HepG2 (cell line): ENCODE results near the gene TMEM176A. TPM values are rescaled to one million over a fixed set of nuclear protein-coding genes. Genes with fewer than 3 reads are reported as not detected.

ENCODE experiments used
- ATAC-seq: fragments of 200-7000 bp; cut with Tn5 transposase; 3 replicates; pipeline ENCODE4 v1.9.1; 2020; ENCODE audit warnings: mild to moderate bottlenecking, moderate library complexity
- BruUV-seq: library from RNA; stranded (reverse); fragments of 400-500 nt; replicated peaks from 2 replicates; lab custom pipeline; 2021; lab: Mats Ljungman, UMichigan
- CTCF ChIA-PET: fragments of 300-600 bp; formaldehyde crosslinking; extraction: SDS; loops from one replicate; lab custom pipeline; 2021; ENCODE audit warnings: low total read pairs, inconsistent platforms, low intra/inter-chr PET ratio; lab: Yijun Ruan, JAX
- POLR2A ChIA-PET: fragments of 350-600 bp; sonication (Branson Sonifier 250); formaldehyde crosslinking; loops from one replicate; lab custom pipeline; 2020; ENCODE audit warnings: antibody characterized with exemption, inconsistent platforms; lab: Yijun Ruan, JAX
- DNase-seq: peaks from one replicate; pipeline ENCODE4 v3.0.0-alpha.2; 2015; ENCODE audit warnings: low spot score
- FAIRE-seq: peaks from 3 replicates; lab custom pipeline; 2011; peaks lifted over from hg19 to GRCh38; lab: Jason Lieb, UNC
- H2AFZ ChIP-seq: one replicate; pipeline ENCODE4 v1.6.1; 2011; ENCODE audit warnings: low read length, inconsistent platforms
- H3K27ac ChIP-seq: fragments of 300-600 bp; 3 replicates; pipeline ENCODE4 v1.8.0; 2011; ENCODE audit warnings: mixed run types, mild to moderate bottlenecking, mixed read lengths, low read length, inconsistent platforms; ENCODE audit not compliant: insufficient read depth; ENCODE audit errors: extremely low read length
- H3K27me3 ChIP-seq, 2 experiments: fragments of 200-600 bp in 1 of 2; 2 replicates in 1 of 2; 3 replicates in 1 of 2; pipeline versions ENCODE4 v1.6.0 to v1.8.0; 2011; ENCODE audit warnings: low read length in 2 of 2, mild to moderate bottlenecking in 2 of 2, moderate library complexity in 2 of 2, inconsistent platforms in 1 of 2; ENCODE audit not compliant: insufficient read depth in 2 of 2, control insufficient read depth in 1 of 2
- H3K36me3 ChIP-seq, 2 experiments: fragments of 200-600 bp in 1 of 2; replicated peaks in 1 of 2; 2 replicates in 1 of 2; 3 replicates in 1 of 2; pipeline versions ENCODE4 v1.5.1 to v1.8.0; 2011; ENCODE audit warnings: low read length in 2 of 2, inconsistent platforms in 1 of 2; ENCODE audit not compliant: insufficient read depth in 2 of 2, control insufficient read depth in 1 of 2
- H3K4me1 ChIP-seq: 2 replicates; pipeline ENCODE4 v1.5.1; 2012; ENCODE audit warnings: low read length, inconsistent platforms; ENCODE audit not compliant: insufficient read depth
- H3K4me2 ChIP-seq: 2 replicates; pipeline ENCODE4 v1.6.0; 2011; ENCODE audit warnings: low read depth, low read length, inconsistent platforms
- H3K4me3 ChIP-seq, 3 experiments: fragments of 200-600 bp in 1 of 3; sonication (generic), shearing (Covaris generic) in 1 of 3; replicated peaks in 1 of 3; 2 replicates each; pipeline ENCODE4 v1.5.1; 2011 to 2016; ENCODE audit warnings: low read length in 3 of 3, inconsistent platforms in 2 of 3, low read depth in 2 of 3, mild to moderate bottlenecking in 2 of 3, control low read depth in 1 of 3, mixed read lengths in 1 of 3; ENCODE audit not compliant: insufficient read depth in 1 of 3
- H3K79me2 ChIP-seq: one replicate; pipeline ENCODE4 v1.6.1; 2011; ENCODE audit warnings: low read length, inconsistent platforms; ENCODE audit not compliant: insufficient read depth
- H3K9ac ChIP-seq: 2 replicates; pipeline ENCODE4 v1.6.0; 2011; ENCODE audit warnings: mild to moderate bottlenecking, low read depth, low read length, inconsistent platforms; ENCODE audit not compliant: insufficient read depth
- H3K9me3 ChIP-seq: 2 replicates; pipeline ENCODE4 v1.5.1; 2012; ENCODE audit warnings: mild to moderate bottlenecking, low read length
- H4K20me1 ChIP-seq: 2 replicates; pipeline ENCODE4 v1.6.0; 2011; ENCODE audit warnings: inconsistent platforms, mild to moderate bottlenecking, low read length, moderate library complexity; ENCODE audit not compliant: insufficient read depth
- KDM5A ChIP-seq: fragments of 200-600 bp; sonication (generic); IDR thresholded peaks from 2 replicates; pipeline ENCODE4 v1.7.0; 2018; ENCODE audit warnings: antibody characterized with exemption, mild to moderate bottlenecking, low read length, borderline replicate concordance
- THYN1 ChIP-seq: sonication (generic); formaldehyde crosslinking; IDR thresholded peaks from 2 replicates; pipeline ENCODE4 v1.8.1; 2023; ENCODE audit warnings: low read depth, mild to moderate bottlenecking, moderate library complexity, missing genetic modification reagents, borderline replicate concordance
- ZNF180 ChIP-seq: sonication (generic); formaldehyde crosslinking; IDR thresholded peaks from 2 replicates; pipeline ENCODE4 v1.4.0; 2020; ENCODE audit warnings: low read depth, missing genetic modification reagents, borderline replicate concordance
- ZNF569 ChIP-seq: sonication (generic); formaldehyde crosslinking; IDR thresholded peaks from 2 replicates; pipeline ENCODE4 v1.5.0; 2020; ENCODE audit warnings: mild to moderate bottlenecking, missing genetic modification reagents, moderate library complexity, borderline replicate concordance
- WGBS: methylation state at CpG from one replicate; pipeline ENCODE4 v1.1.6; 2017; ENCODE audit warnings: low lambda C conversion rate; 5-methylcytosine and 5-hydroxymethylcytosine counted together
- in situ Hi-C: cut with HindIII; loops from 2 replicates; pipeline ENCODE4 v1.10.0; 2017; ENCODE audit warnings: low pct_unique_long_range_greater_than_20kb; ENCODE audit not compliant: extremely low pct_ligation_motif_present
- intact Hi-C: fragments of 100-400 bp; cut with micrococcal nuclease; formaldehyde crosslinking; loops from one replicate; pipeline ENCODE4 v1.10.0; 2022; ENCODE audit not compliant: unreplicated experiment
- polyA plus RNA-seq, 8 experiments: library from polyadenylated mRNA; depleted of rRNA in 3 of 8; stranded (reverse) in 7 of 8; unstranded in 1 of 8; fragments of >200 nt; fragmentation: Illumina TruSeq in 4 of 8; extraction: Trizol in 4 of 8; gene quantifications; 2 replicates each; pipeline versions ENCODE4 v1.2.1 to v1.2.3, GENCODE V29; 2011 to 2016; ENCODE audit warnings: low read depth in 4 of 8, missing spikeins in 1 of 8, mixed read lengths in 1 of 8; ENCODE audit not compliant: insufficient read depth in 1 of 8
- total RNA-seq, 5 experiments: library from RNA; depleted of rRNA; stranded (reverse); fragments of >200 nt; fragmentation: Illumina TruSeq; extraction: Trizol; gene quantifications; 2 replicates each; pipeline ENCODE4 v1.2.3, GENCODE V29; 2016; ENCODE audit warnings: low read depth in 1 of 5
- TF ChIP-seq, protein P1 (sequence below): sonication (generic); formaldehyde crosslinking; IDR thresholded peaks from 2 replicates; pipeline ENCODE4 v1.4.0; 2020; ENCODE audit warnings: missing genetic modification reagents, borderline replicate concordance
- TF ChIP-seq, protein P2 (sequence below): sonication (generic); formaldehyde crosslinking; IDR thresholded peaks from 2 replicates; pipeline ENCODE4 v1.8.1; 2023; ENCODE audit warnings: missing genetic modification reagents, inconsistent platforms, borderline replicate concordance

TMEM176A gene
- total and polyA plus RNA-seq, 2 of the 13 experiments (the other 11 are each of a cell fraction or from before 2014, with no cell fraction given), result not detected

DNA sequence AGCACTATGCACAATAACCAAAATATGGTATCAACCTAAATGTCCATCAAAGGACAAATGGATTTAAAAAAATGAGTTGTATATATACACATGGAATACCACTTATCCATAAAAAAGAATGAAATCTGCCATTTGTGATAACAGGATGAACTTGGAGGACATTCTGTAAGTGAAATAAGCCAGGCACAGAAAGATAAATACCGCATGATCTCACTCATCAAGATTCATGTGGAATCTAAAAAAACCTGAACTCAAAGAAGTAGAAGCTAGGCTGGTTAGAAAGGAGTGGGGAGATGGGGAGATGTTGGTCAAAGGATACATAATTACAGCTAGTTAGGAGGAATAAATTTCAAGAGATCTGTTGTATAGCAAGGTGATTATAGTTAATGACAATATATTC is 34.5 kb downstream of the TMEM176A start:
- ATAC-seq (no peak), DNase-seq (no peak), FAIRE-seq (no peak)
- H3K4me1 ChIP-seq, result no peaks in the 10 kb centered on the region
- no peak overlapping the region for H3K27ac ChIP-seq
- H3K4me3 ChIP-seq, result no peak overlapping the region
- ChIA-PET POLR2A (no interaction called here), CTCF (no interaction called here)
- H2AFZ ChIP-seq, result no peak overlapping the region
- peaks cover 0 to 3% of the 10 kb centered on the region in 2 experiments; a peak in 1 of 5 replicates for H3K27me3 ChIP-seq
- WGBS, result 3% methylated on average over 1 of the region's 1 CpG
- H3K9me3 ChIP-seq, result no peaks in the 10 kb centered on the region
- no peak overlapping the region for H3K9ac ChIP-seq
- BruUV-seq, result no TSS peak
- in situ Hi-C loops, result no loop called here
- intact Hi-C loops, result no loop called here
- no peaks in the 10 kb centered on the region for H3K79me2 ChIP-seq
- no peaks in the 10 kb centered on the region for H3K36me3 ChIP-seq
- TF ChIP-seq ZNF180 (CRISPR knock-in tag) (no peak), THYN1 (CRISPR knock-in tag) (no peak), KDM5A (no peak), ZNF569 (CRISPR knock-in tag) (no peak)
- TF ChIP-seq, protein P1, sequence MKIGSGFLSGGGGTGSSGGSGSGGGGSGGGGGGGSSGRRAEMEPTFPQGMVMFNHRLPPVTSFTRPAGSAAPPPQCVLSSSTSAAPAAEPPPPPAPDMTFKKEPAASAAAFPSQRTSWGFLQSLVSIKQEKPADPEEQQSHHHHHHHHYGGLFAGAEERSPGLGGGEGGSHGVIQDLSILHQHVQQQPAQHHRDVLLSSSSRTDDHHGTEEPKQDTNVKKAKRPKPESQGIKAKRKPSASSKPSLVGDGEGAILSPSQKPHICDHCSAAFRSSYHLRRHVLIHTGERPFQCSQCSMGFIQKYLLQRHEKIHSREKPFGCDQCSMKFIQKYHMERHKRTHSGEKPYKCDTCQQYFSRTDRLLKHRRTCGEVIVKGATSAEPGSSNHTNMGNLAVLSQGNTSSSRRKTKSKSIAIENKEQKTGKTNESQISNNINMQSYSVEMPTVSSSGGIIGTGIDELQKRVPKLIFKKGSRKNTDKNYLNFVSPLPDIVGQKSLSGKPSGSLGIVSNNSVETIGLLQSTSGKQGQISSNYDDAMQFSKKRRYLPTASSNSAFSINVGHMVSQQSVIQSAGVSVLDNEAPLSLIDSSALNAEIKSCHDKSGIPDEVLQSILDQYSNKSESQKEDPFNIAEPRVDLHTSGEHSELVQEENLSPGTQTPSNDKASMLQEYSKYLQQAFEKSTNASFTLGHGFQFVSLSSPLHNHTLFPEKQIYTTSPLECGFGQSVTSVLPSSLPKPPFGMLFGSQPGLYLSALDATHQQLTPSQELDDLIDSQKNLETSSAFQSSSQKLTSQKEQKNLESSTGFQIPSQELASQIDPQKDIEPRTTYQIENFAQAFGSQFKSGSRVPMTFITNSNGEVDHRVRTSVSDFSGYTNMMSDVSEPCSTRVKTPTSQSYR (CRISPR knock-in tag), result no peak
- TF ChIP-seq, protein P2, sequence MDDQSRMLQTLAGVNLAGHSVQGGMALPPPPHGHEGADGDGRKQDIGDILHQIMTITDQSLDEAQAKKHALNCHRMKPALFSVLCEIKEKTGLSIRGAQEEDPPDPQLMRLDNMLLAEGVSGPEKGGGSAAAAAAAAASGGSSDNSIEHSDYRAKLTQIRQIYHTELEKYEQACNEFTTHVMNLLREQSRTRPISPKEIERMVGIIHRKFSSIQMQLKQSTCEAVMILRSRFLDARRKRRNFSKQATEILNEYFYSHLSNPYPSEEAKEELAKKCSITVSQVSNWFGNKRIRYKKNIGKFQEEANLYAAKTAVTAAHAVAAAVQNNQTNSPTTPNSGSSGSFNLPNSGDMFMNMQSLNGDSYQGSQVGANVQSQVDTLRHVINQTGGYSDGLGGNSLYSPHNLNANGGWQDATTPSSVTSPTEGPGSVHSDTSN (CRISPR knock-in tag), result no peak
- H3K4me2 ChIP-seq, result no peak overlapping the region
- H4K20me1 ChIP-seq, result no peaks in the 10 kb centered on the region
